ENCODE results near the gene IWS1.
"Not testable (repeated sequence)": the region's sequence is repeated elsewhere in the genome, so short reads cannot be mapped to it uniquely, and the experiment has no call there.

The IWS1 gene

DNA sequence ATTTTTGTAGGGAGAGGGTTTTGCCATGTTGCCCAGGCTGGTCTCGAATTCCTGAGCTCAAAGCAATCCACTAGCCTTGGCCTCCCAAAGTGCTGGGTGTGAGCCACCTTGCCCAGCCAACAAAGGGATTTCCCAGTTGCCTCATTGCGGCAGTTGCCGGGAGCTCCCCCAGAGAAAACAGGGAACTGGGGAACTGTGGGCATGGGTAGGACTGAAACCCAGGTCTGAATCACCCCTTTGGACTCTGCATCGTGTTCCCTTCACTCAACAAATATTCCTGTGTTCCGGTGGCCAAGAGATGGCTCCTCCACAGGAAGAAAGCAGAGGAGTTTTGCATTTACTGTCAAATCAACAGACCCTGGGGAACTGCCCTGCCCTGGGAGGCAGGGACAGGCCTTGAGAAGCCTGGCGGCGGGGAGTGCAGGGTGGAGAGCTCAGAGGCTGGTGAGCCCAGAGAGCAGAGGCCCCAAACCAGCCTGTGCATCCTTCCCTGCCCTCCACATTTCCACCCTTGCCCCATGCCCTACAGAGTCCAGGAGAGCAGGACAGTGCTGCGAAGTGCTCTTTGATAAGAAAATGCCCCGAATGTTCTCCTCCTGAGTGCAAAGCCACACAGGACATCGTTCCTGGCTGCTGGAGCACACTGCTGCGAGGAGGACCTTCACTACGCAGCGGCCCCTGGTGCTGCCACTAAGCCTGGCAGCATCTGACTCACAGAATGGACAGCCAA is 34.1 kb upstream of the IWS1 start:
- H3K9ac ChIP-seq (ENCODE audit: low read length in 2 of 2) = no peak overlapping the region
- H3K9me3 ChIP-seq (ENCODE audit: control insufficient read depth in 2 of 2, low read length in 2 of 2) = no peaks in the 10 kb centered on the region
- no peak overlapping the region for H3K4me3 ChIP-seq (ENCODE audit: low read length in 2 of 2)
- no peaks in the 10 kb centered on the region for H3K36me3 ChIP-seq (ENCODE audit: control insufficient read depth in 2 of 2, insufficient read depth in 2 of 2, low read length in 2 of 2)
- H3K4me1 ChIP-seq (ENCODE audit: control insufficient read depth, insufficient read depth, low read length) = no peaks in the 10 kb centered on the region
- H3K27ac ChIP-seq (ENCODE audit: low read length) = no peak overlapping the region
- H3K27me3 ChIP-seq (ENCODE audit: control insufficient read depth in 1 of 2, insufficient read depth in 2 of 2, low read length in 2 of 2) = peaks cover 0 to 4% of the 10 kb centered on the region in 2 donors

DNA sequence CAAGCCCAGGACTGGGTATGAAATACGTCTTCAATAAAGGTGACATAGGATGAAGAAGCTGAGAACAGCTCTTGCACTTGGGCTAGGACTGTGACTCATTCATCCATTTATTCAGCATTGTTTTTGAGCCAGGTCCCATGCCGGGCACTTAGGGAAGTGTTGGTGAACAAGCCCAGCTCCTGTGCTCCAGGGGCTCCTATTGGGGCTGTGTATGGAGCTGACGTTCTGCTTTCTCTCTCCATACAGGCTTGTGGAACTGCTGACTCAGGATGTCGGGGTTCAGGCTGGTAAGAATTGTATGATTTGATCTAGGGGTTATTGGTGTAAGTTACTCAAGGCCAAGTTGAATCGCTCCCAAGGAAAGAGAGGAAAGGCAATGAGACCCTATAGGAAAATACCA is 33.2 kb upstream of the IWS1 start:
- H3K27me3 ChIP-seq (ENCODE audit: control insufficient read depth in 1 of 2, insufficient read depth in 2 of 2, low read length in 2 of 2) = peaks cover 0 to 4% of the 10 kb centered on the region in 2 donors
- no peak overlapping the region for H3K9ac ChIP-seq (ENCODE audit: low read length in 2 of 2)
- H3K36me3 ChIP-seq (ENCODE audit: control insufficient read depth in 2 of 2, insufficient read depth in 2 of 2, low read length in 2 of 2) = no peaks in the 10 kb centered on the region
- no peaks in the 10 kb centered on the region for H3K9me3 ChIP-seq (ENCODE audit: control insufficient read depth in 2 of 2, low read length in 2 of 2)
- no peaks in the 10 kb centered on the region for H3K4me1 ChIP-seq (ENCODE audit: control insufficient read depth, insufficient read depth, low read length)
- no peak overlapping the region for H3K4me3 ChIP-seq (ENCODE audit: low read length in 2 of 2)
- no peak overlapping the region for H3K27ac ChIP-seq (ENCODE audit: low read length)

DNA sequence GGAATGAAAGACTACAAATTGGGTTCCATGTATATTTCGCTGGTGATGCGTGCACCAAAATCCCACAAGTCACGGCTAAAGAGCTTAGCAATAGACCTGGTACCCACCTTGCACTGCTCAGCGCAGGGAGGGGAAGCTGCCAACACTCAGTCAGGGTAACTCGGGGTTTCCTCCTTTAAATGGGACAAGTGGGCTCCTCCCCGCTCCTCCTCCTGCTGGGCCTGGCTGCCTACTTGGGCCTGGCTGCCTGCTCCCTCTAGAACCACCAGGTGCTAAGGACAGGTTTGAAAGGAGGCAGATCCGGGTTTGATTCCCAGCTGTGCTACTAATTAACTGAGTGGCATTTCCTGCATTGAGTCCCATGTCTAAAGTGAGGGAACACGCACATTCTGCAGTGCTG is 32.6 kb upstream of the IWS1 start:
- Histone ChIP-seq H3K4me3 (ENCODE audit: low read length in 2 of 2) (no peak overlapping the region), H3K36me3 (ENCODE audit: control insufficient read depth in 2 of 2, insufficient read depth in 2 of 2, low read length in 2 of 2) (no peaks in the 10 kb centered on the region), H3K27me3 (ENCODE audit: control insufficient read depth in 1 of 2, insufficient read depth in 2 of 2, low read length in 2 of 2) (peaks cover 0 to under 1% of the 10 kb centered on the region in 2 donors), H3K9ac (ENCODE audit: low read length in 2 of 2) (no peak overlapping the region), H3K4me1 (ENCODE audit: control insufficient read depth, insufficient read depth, low read length) (no peaks in the 10 kb centered on the region), H3K9me3 (ENCODE audit: control insufficient read depth in 2 of 2, low read length in 2 of 2) (no peaks in the 10 kb centered on the region), H3K27ac (ENCODE audit: low read length) (no peak overlapping the region)

DNA sequence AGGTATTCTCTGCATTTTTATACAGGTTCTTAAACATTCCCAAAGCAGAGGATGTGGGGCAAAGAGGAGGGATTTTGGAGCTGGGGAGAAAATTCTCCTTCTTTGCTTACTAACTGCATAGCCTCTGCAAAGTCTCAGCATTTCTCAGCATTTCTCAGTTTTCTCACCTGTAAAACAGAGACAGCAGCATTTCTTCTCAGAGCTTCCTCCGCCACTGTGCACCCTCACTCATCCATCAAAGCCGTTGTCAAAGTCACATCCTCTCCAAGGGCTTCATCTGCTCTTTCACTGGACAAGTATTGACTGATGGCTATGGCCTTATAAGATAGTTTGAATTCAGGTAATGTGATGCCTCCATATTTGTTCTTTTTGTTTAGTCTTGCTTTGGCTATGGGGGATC is 26.6 kb upstream of the IWS1 start:
- no peak overlapping the region for H3K27ac ChIP-seq (ENCODE audit: low read length)
- no peaks in the 10 kb centered on the region for H3K4me1 ChIP-seq (ENCODE audit: control insufficient read depth, insufficient read depth, low read length)
- H3K4me3 ChIP-seq (ENCODE audit: low read length in 2 of 2) = no peak overlapping the region
- peaks cover 2 to 3% of the 10 kb centered on the region in 2 donors for H3K27me3 ChIP-seq (ENCODE audit: control insufficient read depth in 1 of 2, insufficient read depth in 2 of 2, low read length in 2 of 2)
- no peak overlapping the region for H3K9ac ChIP-seq (ENCODE audit: low read length in 2 of 2)
- no peaks in the 10 kb centered on the region for H3K9me3 ChIP-seq (ENCODE audit: control insufficient read depth in 2 of 2, low read length in 2 of 2)
- no peaks in the 10 kb centered on the region for H3K36me3 ChIP-seq (ENCODE audit: control insufficient read depth in 2 of 2, insufficient read depth in 2 of 2, low read length in 2 of 2)

DNA sequence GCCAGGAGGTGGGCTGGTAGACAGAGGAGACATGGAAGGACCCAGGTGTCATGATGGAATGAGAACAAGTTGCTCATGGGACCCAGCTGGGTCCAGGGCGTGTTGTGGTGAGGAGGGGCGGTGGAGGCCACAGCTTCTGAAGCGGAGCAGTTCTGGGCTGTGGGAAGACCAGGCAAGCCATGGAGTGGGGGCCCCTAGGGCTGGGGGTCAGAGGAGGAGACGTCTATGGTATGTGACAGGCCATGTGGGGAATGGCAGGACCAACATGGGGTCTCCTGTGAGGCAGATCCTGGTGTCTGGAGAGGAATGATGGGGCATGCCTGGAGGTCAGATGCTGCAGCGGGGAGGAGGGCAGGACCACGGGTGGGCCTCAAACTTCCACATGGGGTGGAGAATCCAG is 26.0 kb upstream of the IWS1 start:
- H3K4me3 ChIP-seq (ENCODE audit: low read length in 2 of 2) = no peak overlapping the region
- no peaks in the 10 kb centered on the region for H3K9me3 ChIP-seq (ENCODE audit: control insufficient read depth in 2 of 2, low read length in 2 of 2)
- no peak overlapping the region for H3K27ac ChIP-seq (ENCODE audit: low read length)
- peaks cover 2 to 3% of the 10 kb centered on the region in 2 donors for H3K27me3 ChIP-seq (ENCODE audit: control insufficient read depth in 1 of 2, insufficient read depth in 2 of 2, low read length in 2 of 2)
- H3K4me1 ChIP-seq (ENCODE audit: control insufficient read depth, insufficient read depth, low read length) = no peaks in the 10 kb centered on the region
- no peak overlapping the region for H3K9ac ChIP-seq (ENCODE audit: low read length in 2 of 2)
- H3K36me3 ChIP-seq (ENCODE audit: control insufficient read depth in 2 of 2, insufficient read depth in 2 of 2, low read length in 2 of 2) = no peaks in the 10 kb centered on the region

DNA sequence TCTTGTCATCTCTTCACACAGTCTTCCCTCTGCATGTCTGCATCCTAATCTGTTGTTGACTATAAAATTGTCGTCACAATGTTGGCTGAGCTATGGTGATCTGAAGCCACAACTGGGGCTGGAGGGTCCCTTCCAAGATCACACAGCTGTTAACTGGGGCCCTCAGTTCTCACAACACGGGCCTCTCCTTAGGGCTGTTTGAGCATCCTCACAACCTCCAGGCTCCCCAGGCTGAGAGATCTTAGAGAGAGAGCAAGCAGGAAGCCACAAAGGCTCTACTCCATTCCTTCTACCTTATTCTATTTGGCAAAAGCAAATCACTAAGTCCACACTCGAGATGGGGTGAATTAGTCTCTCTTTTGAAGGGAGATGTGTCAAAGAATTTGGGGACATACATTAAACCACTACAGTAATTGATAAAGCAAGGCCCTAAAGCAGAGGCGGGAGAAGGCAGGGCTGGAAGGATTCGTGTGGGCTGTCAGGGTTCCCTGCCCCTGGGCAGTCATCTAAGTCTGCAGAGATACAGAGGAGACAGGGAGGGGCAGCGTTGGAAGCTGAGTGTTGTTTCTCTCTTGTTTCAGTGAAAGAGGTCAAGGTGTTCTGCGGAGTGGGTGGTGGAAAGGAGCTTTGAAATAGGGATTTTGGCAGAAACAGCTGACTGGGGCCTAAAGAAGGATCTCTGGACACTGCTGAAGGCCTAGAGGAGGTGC is 25.1 kb upstream of the IWS1 start:
- no peak overlapping the region for H3K4me3 ChIP-seq (ENCODE audit: low read length in 2 of 2)
- H3K27me3 ChIP-seq (ENCODE audit: control insufficient read depth in 1 of 2, insufficient read depth in 2 of 2, low read length in 2 of 2) = peaks cover 2 to 3% of the 10 kb centered on the region in 2 donors
- H3K36me3 ChIP-seq (ENCODE audit: control insufficient read depth in 2 of 2, insufficient read depth in 2 of 2, low read length in 2 of 2) = no peaks in the 10 kb centered on the region
- H3K27ac ChIP-seq (ENCODE audit: low read length) = no peak overlapping the region
- H3K9ac ChIP-seq (ENCODE audit: low read length in 2 of 2) = no peak overlapping the region
- no peaks in the 10 kb centered on the region for H3K4me1 ChIP-seq (ENCODE audit: control insufficient read depth, insufficient read depth, low read length)
- H3K9me3 ChIP-seq (ENCODE audit: control insufficient read depth in 2 of 2, low read length in 2 of 2) = no peaks in the 10 kb centered on the region

DNA sequence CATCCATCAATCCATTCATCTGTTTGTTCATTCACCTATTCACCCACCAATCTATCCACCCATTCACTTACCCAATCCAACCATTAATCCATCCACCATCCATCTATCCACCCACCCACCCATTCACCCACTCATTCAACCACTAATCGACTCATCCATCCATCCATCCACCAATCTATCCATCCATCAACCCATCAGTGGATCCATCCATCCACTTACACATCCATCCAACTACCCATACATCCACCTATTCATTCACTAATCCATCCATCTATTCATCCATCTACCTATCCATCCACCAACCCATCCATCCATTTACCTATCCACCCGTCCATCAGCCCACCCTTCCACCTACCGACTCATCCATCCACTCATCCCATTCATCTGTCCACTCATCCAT is 20.5 kb upstream of the IWS1 start:
- peaks cover 2 to 3% of the 10 kb centered on the region in 2 donors for H3K27me3 ChIP-seq (ENCODE audit: control insufficient read depth in 1 of 2, insufficient read depth in 2 of 2, low read length in 2 of 2)
- H3K4me1 ChIP-seq (ENCODE audit: control insufficient read depth, insufficient read depth, low read length) = peaks cover under 1% of the 10 kb centered on the region
- no peaks in the 10 kb centered on the region for H3K9me3 ChIP-seq (ENCODE audit: control insufficient read depth in 2 of 2, low read length in 2 of 2)
- no peaks in the 10 kb centered on the region for H3K36me3 ChIP-seq (ENCODE audit: control insufficient read depth in 2 of 2, insufficient read depth in 2 of 2, low read length in 2 of 2)
- H3K27ac ChIP-seq (ENCODE audit: low read length) = no peak overlapping the region
- H3K9ac ChIP-seq (ENCODE audit: low read length in 2 of 2) = no peak overlapping the region
- no peak overlapping the region for H3K4me3 ChIP-seq (ENCODE audit: low read length in 2 of 2)

DNA sequence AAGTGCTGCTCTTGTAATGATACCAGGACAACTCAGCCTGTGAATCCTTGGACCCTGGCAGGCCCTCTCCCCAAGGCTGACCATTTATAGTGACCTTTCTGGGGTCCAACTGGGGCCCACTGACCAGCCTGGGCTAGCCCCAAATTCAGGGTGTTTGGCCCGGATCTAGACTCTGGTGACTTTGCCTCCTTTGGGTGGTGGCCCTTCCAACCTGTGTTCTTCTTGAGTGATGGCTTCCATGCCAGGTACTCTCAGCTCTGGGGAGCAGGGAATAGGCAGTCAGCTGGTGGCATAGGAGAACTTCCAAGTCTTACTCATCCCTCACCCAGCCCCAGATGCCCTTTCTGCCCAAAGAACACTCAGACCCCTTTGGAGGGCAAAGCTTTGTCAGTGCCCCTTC is 19.5 kb upstream of the IWS1 start:
- no peak overlapping the region for H3K4me3 ChIP-seq (ENCODE audit: low read length in 2 of 2)
- H3K27me3 ChIP-seq (ENCODE audit: control insufficient read depth in 1 of 2, insufficient read depth in 2 of 2, low read length in 2 of 2) = peaks cover 0 to 3% of the 10 kb centered on the region in 2 donors
- no peak overlapping the region for H3K9ac ChIP-seq (ENCODE audit: low read length in 2 of 2)
- H3K27ac ChIP-seq (ENCODE audit: low read length) = no peak overlapping the region
- H3K9me3 ChIP-seq (ENCODE audit: control insufficient read depth in 2 of 2, low read length in 2 of 2) = no peaks in the 10 kb centered on the region
- no peaks in the 10 kb centered on the region for H3K36me3 ChIP-seq (ENCODE audit: control insufficient read depth in 2 of 2, insufficient read depth in 2 of 2, low read length in 2 of 2)
- H3K4me1 ChIP-seq (ENCODE audit: control insufficient read depth, insufficient read depth, low read length) = peaks cover 2% of the 10 kb centered on the region

DNA sequence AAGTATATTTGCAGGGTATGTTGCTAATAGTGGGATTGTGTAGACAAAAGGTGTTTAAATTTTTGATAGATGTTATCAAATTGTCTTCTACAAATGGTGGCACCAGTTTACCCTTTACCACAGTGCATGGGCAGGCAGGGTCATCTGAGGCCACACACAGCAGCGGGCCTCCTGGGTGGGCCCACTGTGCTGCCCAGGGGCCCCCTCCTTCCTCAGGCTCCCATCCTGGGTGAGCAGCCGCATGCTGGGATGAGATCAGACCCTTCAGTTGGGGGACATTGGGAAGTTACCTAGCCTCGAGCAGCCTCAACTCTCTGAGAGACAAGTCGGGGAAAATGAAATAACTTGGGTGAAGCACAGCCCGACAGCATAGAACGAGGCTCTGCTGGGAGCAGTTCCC is 18.9 kb upstream of the IWS1 start:
- Histone ChIP-seq H3K9me3 (ENCODE audit: control insufficient read depth in 2 of 2, low read length in 2 of 2) (no peaks in the 10 kb centered on the region), H3K36me3 (ENCODE audit: control insufficient read depth in 2 of 2, insufficient read depth in 2 of 2, low read length in 2 of 2) (no peaks in the 10 kb centered on the region), H3K4me3 (ENCODE audit: low read length in 2 of 2) (no peak overlapping the region), H3K4me1 (ENCODE audit: control insufficient read depth, insufficient read depth, low read length) (peaks cover 2% of the 10 kb centered on the region), H3K9ac (ENCODE audit: low read length in 2 of 2) (no peak overlapping the region), H3K27me3 (ENCODE audit: control insufficient read depth in 1 of 2, insufficient read depth in 2 of 2, low read length in 2 of 2) (peaks cover 0 to 3% of the 10 kb centered on the region in 2 donors), H3K27ac (ENCODE audit: low read length) (no peak overlapping the region)

DNA sequence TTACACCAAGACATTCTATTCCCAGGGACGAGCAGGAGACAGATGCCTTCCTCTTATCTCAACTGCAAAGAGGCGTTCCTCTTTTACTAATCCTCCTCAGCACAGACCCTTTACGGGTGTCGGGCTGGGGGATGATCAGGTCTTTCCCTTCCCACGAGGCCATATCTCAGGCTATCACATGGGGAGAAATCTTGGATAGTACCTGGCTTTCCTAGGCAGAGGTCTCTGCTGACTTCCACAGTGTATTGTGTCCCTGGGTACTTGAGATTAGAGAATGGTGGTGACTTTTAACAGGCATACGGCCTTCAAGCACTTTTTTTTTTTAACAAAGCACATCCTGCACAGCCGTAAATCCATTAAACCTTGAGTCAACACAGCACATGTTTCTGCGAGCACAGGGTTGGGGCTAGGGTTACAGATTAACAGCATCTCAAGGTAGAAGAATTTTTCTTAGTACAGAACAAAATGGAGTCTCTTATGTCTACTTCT is 16.8 kb upstream of the IWS1 start:
- H3K27me3 ChIP-seq (ENCODE audit: control insufficient read depth in 1 of 2, insufficient read depth in 2 of 2, low read length in 2 of 2); H3K4me3 ChIP-seq (ENCODE audit: low read length in 2 of 2); H3K9me3 ChIP-seq (ENCODE audit: control insufficient read depth in 2 of 2, low read length in 2 of 2); H3K9ac ChIP-seq (ENCODE audit: low read length in 2 of 2); H3K4me1 ChIP-seq (ENCODE audit: control insufficient read depth, insufficient read depth, low read length); H3K27ac ChIP-seq (ENCODE audit: low read length); H3K36me3 ChIP-seq (ENCODE audit: control insufficient read depth in 2 of 2, insufficient read depth in 2 of 2, low read length in 2 of 2): not testable (repeated sequence)

DNA sequence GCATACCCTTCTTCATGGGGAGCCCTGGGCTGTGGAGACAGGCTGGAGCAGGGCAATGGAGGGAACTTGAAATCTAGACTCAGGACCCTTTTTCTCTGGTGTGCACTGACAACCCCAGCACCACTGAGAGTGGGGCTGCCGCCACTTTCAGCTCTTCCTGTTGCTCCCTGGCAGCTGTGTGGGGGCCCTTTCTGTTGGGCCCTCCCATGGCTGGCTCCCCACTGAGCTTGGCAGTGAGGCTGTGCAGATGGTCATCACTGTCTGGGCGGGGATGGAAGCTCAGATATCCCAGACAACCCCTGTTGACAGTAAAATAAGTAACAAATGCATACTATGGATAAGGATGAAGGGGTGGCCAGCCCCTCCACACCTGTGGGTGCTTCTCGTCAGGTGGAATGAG is 15.9 kb upstream of the IWS1 start:
- Histone ChIP-seq H3K27ac (ENCODE audit: low read length) (no peak overlapping the region), H3K9ac (ENCODE audit: low read length in 2 of 2) (no peak overlapping the region), H3K27me3 (ENCODE audit: control insufficient read depth in 1 of 2, insufficient read depth in 2 of 2, low read length in 2 of 2) (no peaks in the 10 kb centered on the region), H3K4me3 (ENCODE audit: low read length in 2 of 2) (no peak overlapping the region), H3K36me3 (ENCODE audit: control insufficient read depth in 2 of 2, insufficient read depth in 2 of 2, low read length in 2 of 2) (no peaks in the 10 kb centered on the region), H3K4me1 (ENCODE audit: control insufficient read depth, insufficient read depth, low read length) (peaks cover 2% of the 10 kb centered on the region), H3K9me3 (ENCODE audit: control insufficient read depth in 2 of 2, low read length in 2 of 2) (no peaks in the 10 kb centered on the region)
